Spleen (tissue), 7 donors: ENCODE data around the gene XIRP1.

Experiments
- CTCF ChIP-seq, 11 experiments: fragments of 200-600 bp in 7 of 11; fragments of 450-650 bp in 4 of 11; sonication (generic) in 4 of 11; IDR thresholded peaks in 8 of 11; conservative IDR thresholded peaks in 3 of 11; 1 replicate in 7 of 11; 2 replicates in 4 of 11; pipeline versions ENCODE4 v1.4.0 to v1.8.0; 2016 to 2021; ENCODE audit warnings: antibody characterized with exemption in 11 of 11, inconsistent platforms in 4 of 11, mild to moderate bottlenecking in 1 of 11
- POLR2AphosphoS5 ChIP-seq, 3 donors: sonication (generic); formaldehyde crosslinking; IDR thresholded peaks; one replicate each; pipeline ENCODE4 v1.5.1; 2017; ENCODE audit warnings: antibody characterized with exemption in 3 of 3
- donor health status: DM: no; HTN: no; CAD: no; lungs with moderate emphysema.
- donor health status: DM: no; HTN: no; CAD: no.
- donor health status: DM: no; HTN: no; CAD: no.

- TF ChIP-seq CTCF (IDR thresholded peaks at IDR 0.05 in 8 of 11, conservative IDR thresholded peaks at IDR 0.05 in 3 of 11) (no peak), POLR2AphosphoS5 (IDR thresholded peaks at IDR 0.05) (no peak)
Measured at GRCh38 chr3:39222462-39222861, 30.1 kb upstream of the XIRP1 start.
